GM19043 (cell line): ENCODE results near the gene ARL16.
"Not testable (repeated sequence)": the region's sequence is repeated elsewhere in the genome, so short reads cannot be mapped to it uniquely, and the experiment has no call there.

Experiments
- ATAC-seq: cut with Tn5 transposase; IDR thresholded peaks from one replicate; pipeline ENCODE4 v1.9.1; 2021; ENCODE audit warnings: low read depth; ENCODE audit not compliant: unreplicated experiment

The ARL16 gene

GRCh38 chr17:81696218-81696941 lies 12.8 kb upstream of the ARL16 start:
- no peak for ATAC-seq

- ATAC-seq, result no peak
These were observed 12.2 kb upstream of the ARL16 start for GRCh38 chr17:81695801-81696200.

- no peak for ATAC-seq
These were observed 11.6 kb upstream of the ARL16 start for GRCh38 chr17:81695211-81695610.

GRCh38 chr17:81694810-81695209 lies 11.2 kb upstream of the ARL16 start:
- no peak for ATAC-seq

- ATAC-seq, result no peak
These were observed 10.1 kb upstream of the ARL16 start for GRCh38 chr17:81693509-81694210.

- no peak for ATAC-seq
These were observed 8.0 kb upstream of the ARL16 start for GRCh38 chr17:81691608-81692007.

- ATAC-seq, result no peak
These were observed 7.6 kb upstream of the ARL16 start for GRCh38 chr17:81691196-81691595.

- ATAC-seq, result no peak
These were observed 7.0 kb upstream of the ARL16 start for GRCh38 chr17:81690549-81690948.

- no peak for ATAC-seq
These were observed 6.5 kb upstream of the ARL16 start for GRCh38 chr17:81690066-81690465.

- ATAC-seq, result no peak
These were observed 5.0 kb upstream of the ARL16 start for GRCh38 chr17:81688616-81689015.

- ATAC-seq, result no peak
These were observed 4.4 kb upstream of the ARL16 start for GRCh38 chr17:81687770-81688541.

- no peak for ATAC-seq
These were observed 3.0 kb upstream of the ARL16 start for GRCh38 chr17:81686614-81687013.

- no peak for ATAC-seq
These were observed 1.5 kb upstream of the ARL16 start for GRCh38 chr17:81685108-81685507.

- ATAC-seq, result no peak
These were observed 880 bp upstream of the ARL16 start for GRCh38 chr17:81684442-81684911.

GRCh38 chr17:81683208-81683583 lies 401 bp downstream of the ARL16 start:
- ATAC-seq, result peak; percentile 6

GRCh38 chr17:81682565-81683207 lies 911 bp downstream of the ARL16 start:
- ATAC-seq, result no peak

- no peak for ATAC-seq
These were observed 1.9 kb downstream of the ARL16 start for GRCh38 chr17:81681672-81682071.

- no peak for ATAC-seq
These were observed 3.4 kb downstream of the ARL16 start for GRCh38 chr17:81680150-81680549.

GRCh38 chr17:81676906-81677305 lies 6.7 kb downstream of the ARL16 start:
- ATAC-seq, result no peak

- not testable (repeated sequence) for ATAC-seq
These were observed 7.9 kb downstream of the ARL16 start for GRCh38 chr17:81675515-81676221.
